T-helper 9 cell (primary cell): ENCODE measurements around the gene BCLAF1.

Experiments used
- DNase-seq: peaks from one replicate; pipeline ENCODE4 v3.0.0-alpha.2; 2020
- total RNA-seq, 2 donors: gene quantifications; one replicate each; lab custom pipeline; 2026; lab: John Stamatoyannopoulos, UW

Gene BCLAF1
- total RNA-seq: 341 to 809 reads per million in 2 donors

- peak; percentile 99 for DNase-seq
Observed at GRCh38 chr6:136289579-136290409, at the start of gene BCLAF1. TSS of gene BCLAF1 (minus strand) at chr6:136289846. CDS start at chr6:136279866, 9,980 bp downstream.

GRCh38 chr6:136338486-136338885 is 48.8 kb upstream of the BCLAF1 start:
- no peak for DNase-seq

- no peak for DNase-seq
Observed at GRCh38 chr6:136337606-136338005, 48.0 kb upstream of the BCLAF1 start.

- DNase-seq: no peak
Observed at GRCh38 chr6:136337121-136337520, 47.5 kb upstream of the BCLAF1 start.

- DNase-seq: no peak
Observed at GRCh38 chr6:136335736-136336363, 46.2 kb upstream of the BCLAF1 start.

GRCh38 chr6:136334853-136335252 is 45.2 kb upstream of the BCLAF1 start:
- no peak for DNase-seq

GRCh38 chr6:136334465-136334846 is 44.8 kb upstream of the BCLAF1 start:
- DNase-seq: no peak

- DNase-seq: no peak
Observed at GRCh38 chr6:136333824-136334464, 44.3 kb upstream of the BCLAF1 start.

- DNase-seq: no peak
Observed at GRCh38 chr6:136331461-136331860, 41.8 kb upstream of the BCLAF1 start.

GRCh38 chr6:136330634-136331033 is 41.0 kb upstream of the BCLAF1 start:
- no peak for DNase-seq

- DNase-seq: no peak
Observed at GRCh38 chr6:136326038-136326553, 36.5 kb upstream of the BCLAF1 start.

- no peak for DNase-seq
Observed at GRCh38 chr6:136324686-136325380, 35.2 kb upstream of the BCLAF1 start.

GRCh38 chr6:136323431-136324112 is 33.9 kb upstream of the BCLAF1 start:
- no peak for DNase-seq

- no peak for DNase-seq
Observed at GRCh38 chr6:136319732-136320131, 30.1 kb upstream of the BCLAF1 start.

GRCh38 chr6:136318676-136319075 is 29.0 kb upstream of the BCLAF1 start:
- no peak for DNase-seq

GRCh38 chr6:136317971-136318370 is 28.3 kb upstream of the BCLAF1 start:
- no peak for DNase-seq

GRCh38 chr6:136317021-136317694 is 27.5 kb upstream of the BCLAF1 start:
- peak; percentile 42 for DNase-seq

- DNase-seq: no peak
Observed at GRCh38 chr6:136315594-136315993, 25.9 kb upstream of the BCLAF1 start.

- no peak for DNase-seq
Observed at GRCh38 chr6:136312975-136313374, 23.3 kb upstream of the BCLAF1 start.

- no peak for DNase-seq
Observed at GRCh38 chr6:136309729-136310311, 20.2 kb upstream of the BCLAF1 start.

- DNase-seq: no peak
Observed at GRCh38 chr6:136309171-136309570, 19.5 kb upstream of the BCLAF1 start.
